Dendritic cell treated with granulocyte-macrophage colony-stimulating factor and Interleukin-4, amounts not matched to agents 40 ng/mL and 50 ng/mL, for 4 days (primary cell): ENCODE measurements around the gene PITRM1.
"Not testable (repeated sequence)": the region's sequence is repeated elsewhere in the genome, so short reads cannot be mapped to it uniquely, and the experiment has no call there.

Experiments used
- H3K27ac Mint-ChIP-seq: one replicate; pipeline ENCODE4 v1.8.0; 2022; ENCODE audit warnings: mild to moderate bottlenecking, mixed read lengths
- H3K27me3 Mint-ChIP-seq: one replicate; pipeline ENCODE4 v1.8.0; 2022; ENCODE audit warnings: mild to moderate bottlenecking, mixed read lengths
- H3K36me3 Mint-ChIP-seq: one replicate; pipeline ENCODE4 v1.8.0; 2022; ENCODE audit warnings: low read depth, mixed read lengths
- H3K4me1 Mint-ChIP-seq: one replicate; pipeline ENCODE4 v1.8.0; 2022; ENCODE audit warnings: low read depth, mixed read lengths
- H3K4me3 Mint-ChIP-seq: one replicate; pipeline ENCODE4 v1.8.0; 2022; ENCODE audit warnings: mild to moderate bottlenecking, moderate library complexity, mixed read lengths
- H3K9me3 Mint-ChIP-seq: one replicate; pipeline ENCODE4 v1.8.0; 2022; ENCODE audit warnings: mixed read lengths
- intact Hi-C: fragments of 100-400 bp; cut with micrococcal nuclease; formaldehyde crosslinking; loops from one replicate; pipeline ENCODE4 v1.15.0; 2022

PITRM1 gene

DNA sequence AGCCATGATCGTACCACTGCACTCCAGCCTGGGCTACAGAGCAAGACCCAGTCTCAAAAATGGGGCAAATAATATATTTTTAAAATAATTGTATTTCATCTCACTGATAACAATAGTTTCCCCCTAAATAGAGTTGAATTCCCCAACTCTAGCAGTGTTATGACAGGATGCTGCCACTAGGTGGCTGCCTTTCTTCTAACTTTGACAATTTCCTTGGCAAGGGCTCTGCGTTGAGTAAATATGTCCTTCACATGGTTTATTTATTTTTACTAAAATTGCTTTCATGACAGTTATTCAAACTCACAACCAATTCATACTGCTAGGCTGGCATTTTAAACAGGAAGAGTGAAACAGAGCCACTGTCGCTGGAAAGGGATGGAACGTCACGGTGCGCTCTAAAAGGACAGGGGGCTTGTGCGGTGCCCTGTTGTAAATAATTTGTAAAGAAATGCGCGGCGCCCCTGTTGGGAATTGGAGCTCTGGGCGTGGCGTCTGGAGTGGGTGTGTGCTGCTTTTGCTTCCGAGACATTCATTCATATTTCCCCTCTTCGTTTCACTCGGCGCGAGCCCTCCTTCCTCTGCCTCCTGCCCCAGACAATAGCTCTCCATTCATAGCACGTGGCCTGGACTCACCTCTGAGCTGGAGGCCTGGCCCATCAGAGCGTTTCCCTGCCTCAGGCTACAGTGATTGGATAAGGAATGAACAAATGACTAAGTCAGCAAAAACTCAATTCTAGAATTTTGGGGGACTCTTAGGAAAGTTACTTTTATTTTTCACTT is 20.5 kb upstream of the PITRM1 start:
- Mint-ChIP-seq H3K4me1 (peaks cover 6% of the 10 kb centered on the region), H3K27ac (no peak overlapping the region), H3K27me3 (peaks cover 38% of the 10 kb centered on the region), H3K9me3 (no peaks in the 10 kb centered on the region), H3K4me3 (no peak overlapping the region), H3K36me3 (no peaks in the 10 kb centered on the region)
- intact Hi-C loops: no loop called here

DNA sequence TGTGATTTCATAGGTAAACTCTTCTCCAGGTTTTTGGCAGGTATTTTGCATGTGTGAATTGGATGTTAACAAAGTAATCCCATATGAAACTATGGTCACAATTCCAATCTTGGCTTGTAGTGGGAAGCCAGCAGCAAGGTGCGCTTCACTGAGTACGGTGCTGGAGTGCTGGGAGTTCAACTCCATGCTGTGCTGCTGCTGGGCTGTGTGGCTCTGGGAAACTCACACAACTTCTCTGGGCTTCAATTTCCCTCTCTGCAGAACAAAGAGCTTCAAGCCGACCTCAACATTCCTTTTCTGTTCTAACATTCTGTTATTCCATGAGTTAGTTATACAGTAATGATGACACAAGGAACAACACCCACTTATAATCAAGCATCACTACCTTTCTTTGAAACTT is 18.2 kb upstream of the PITRM1 start:
- Mint-ChIP-seq H3K9me3 (no peaks in the 10 kb centered on the region), H3K4me3 (no peak overlapping the region), H3K27me3 (peaks cover 19% of the 10 kb centered on the region), H3K27ac (no peak overlapping the region), H3K4me1 (no peaks in the 10 kb centered on the region), H3K36me3 (no peaks in the 10 kb centered on the region)
- intact Hi-C loops: no loop called here

DNA sequence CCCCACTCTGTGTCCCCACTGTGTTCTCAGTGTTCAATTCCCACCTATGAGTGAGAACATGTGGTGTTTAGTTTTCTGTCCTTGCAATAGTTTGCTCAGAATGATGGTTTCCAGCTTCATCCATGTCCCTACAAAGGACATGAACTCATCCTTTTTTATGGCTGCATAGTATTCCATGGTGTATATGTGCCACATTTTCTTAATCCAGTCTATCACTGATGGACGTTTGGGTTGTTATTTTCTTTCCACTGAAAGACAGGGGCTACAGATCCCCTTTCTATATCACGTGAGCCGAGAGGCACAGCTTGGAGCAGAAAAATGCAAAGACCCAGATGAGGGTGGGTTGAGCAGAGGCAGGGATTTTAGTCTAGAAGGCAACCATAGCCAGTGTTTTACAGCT is 14.6 kb upstream of the PITRM1 start:
- H3K4me3 Mint-ChIP-seq, H3K36me3 Mint-ChIP-seq, H3K27me3 Mint-ChIP-seq, intact Hi-C loops, H3K4me1 Mint-ChIP-seq, H3K9me3 Mint-ChIP-seq, H3K27ac Mint-ChIP-seq: not testable (repeated sequence)

DNA sequence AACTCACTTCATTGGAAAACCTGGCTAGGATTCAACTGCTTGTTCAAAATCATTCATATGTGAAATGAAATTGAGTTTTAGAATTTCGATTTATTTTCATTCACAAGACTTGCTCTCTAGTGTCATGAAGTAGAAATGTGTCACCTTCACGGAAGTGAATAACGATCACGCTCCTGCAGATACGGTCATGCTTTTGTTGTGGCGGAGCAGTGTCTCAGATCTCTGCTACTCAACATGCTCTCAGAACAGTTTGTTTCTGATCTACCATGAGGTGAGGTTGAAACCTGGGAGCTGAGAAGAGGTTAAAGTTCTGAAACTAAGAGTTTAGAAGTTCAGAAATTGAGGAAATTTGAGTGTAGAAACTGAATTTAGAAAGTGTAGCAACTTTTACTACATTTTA is 13.8 kb upstream of the PITRM1 start:
- Mint-ChIP-seq H3K4me3 (no peak overlapping the region), H3K9me3 (no peaks in the 10 kb centered on the region), H3K27ac (no peak overlapping the region), H3K4me1 (peaks cover 18% of the 10 kb centered on the region), H3K36me3 (no peaks in the 10 kb centered on the region), H3K27me3 (peaks cover 8% of the 10 kb centered on the region)
- intact Hi-C loops: no loop called here

DNA sequence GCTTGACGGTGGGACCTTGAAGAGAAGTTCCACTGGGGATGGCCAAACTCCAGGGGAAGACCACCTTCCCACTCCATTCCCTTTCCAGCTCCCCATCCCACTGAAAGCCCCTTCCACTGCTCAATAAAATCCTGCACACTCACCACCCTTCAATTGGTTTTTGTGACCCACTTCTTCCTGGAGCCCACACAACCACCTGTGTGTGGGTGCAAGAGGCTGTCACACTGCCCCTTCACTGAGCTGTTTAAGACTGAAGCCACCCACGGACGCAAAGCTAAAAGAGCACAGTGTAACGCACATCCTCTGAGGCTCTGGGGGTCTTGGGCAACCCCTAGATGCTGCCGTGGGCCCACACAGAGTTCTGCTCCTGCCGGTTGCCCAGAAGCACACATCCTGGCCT is 12.8 kb upstream of the PITRM1 start:
- H3K4me3 Mint-ChIP-seq: no peak overlapping the region
- no peaks in the 10 kb centered on the region for H3K36me3 Mint-ChIP-seq
- H3K27ac Mint-ChIP-seq: no peak overlapping the region
- no peaks in the 10 kb centered on the region for H3K9me3 Mint-ChIP-seq
- peaks cover 8% of the 10 kb centered on the region for H3K27me3 Mint-ChIP-seq
- peaks cover 20% of the 10 kb centered on the region for H3K4me1 Mint-ChIP-seq
- intact Hi-C loops: no loop called here

DNA sequence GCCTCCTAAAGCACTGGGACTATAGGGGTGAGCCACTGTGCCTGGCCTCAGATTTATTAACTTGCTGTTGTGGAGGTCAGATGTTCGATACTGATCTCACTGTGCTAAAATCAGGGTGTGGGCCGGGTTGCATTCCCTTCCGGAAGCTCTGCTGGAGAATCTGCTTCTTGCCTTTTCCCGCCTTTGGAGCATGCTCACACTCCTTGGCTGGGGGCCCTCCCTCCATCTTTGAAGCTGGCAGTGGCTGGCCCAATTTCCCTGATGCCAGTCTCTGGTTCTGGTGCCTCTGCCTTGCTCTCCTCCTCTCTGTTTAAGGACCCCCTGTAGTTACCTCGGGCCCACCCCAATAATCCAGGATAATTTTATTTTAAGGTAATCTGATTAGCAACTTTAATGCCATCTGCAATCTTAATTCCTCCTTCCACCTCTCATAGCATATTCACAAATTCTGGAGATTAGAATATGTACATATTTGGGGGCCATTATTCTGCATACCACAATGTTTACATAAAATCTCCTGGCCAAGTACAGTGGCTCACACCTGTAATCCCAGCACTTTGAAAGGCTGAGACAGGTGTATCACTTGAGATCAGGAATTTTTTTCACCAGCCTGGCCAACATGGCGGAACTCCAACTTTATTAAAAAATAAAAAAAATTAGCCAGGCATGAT is 7.9 kb upstream of the PITRM1 start:
- intact Hi-C loops: no loop called here
- peaks cover 15% of the 10 kb centered on the region for H3K27me3 Mint-ChIP-seq
- H3K4me1 Mint-ChIP-seq: peaks cover 20% of the 10 kb centered on the region
- H3K27ac Mint-ChIP-seq: no peak overlapping the region
- H3K36me3 Mint-ChIP-seq: no peaks in the 10 kb centered on the region
- no peaks in the 10 kb centered on the region for H3K9me3 Mint-ChIP-seq
- no peak overlapping the region for H3K4me3 Mint-ChIP-seq

DNA sequence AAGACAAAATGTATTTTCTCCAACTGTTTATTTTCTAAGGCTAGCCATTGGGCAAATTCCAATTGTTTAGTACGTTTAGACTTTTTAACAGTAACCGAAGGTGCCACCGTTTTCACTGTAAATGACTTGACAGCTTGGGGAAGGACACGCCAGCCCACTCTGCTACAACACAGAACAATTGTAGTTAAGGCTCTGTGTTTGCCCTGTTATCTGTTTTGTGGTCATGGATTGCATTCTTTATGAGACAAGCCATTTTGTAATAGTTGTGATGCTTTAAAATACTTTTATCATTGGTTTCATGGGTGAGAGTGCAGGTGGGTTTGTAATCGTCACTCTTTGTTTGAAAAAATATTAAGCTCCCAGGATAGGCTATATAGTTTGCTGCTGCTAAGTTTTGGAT is 6.6 kb upstream of the PITRM1 start:
- H3K4me3 Mint-ChIP-seq: no peak overlapping the region
- peaks cover 15% of the 10 kb centered on the region for H3K27me3 Mint-ChIP-seq
- H3K36me3 Mint-ChIP-seq: no peaks in the 10 kb centered on the region
- no peak overlapping the region for H3K27ac Mint-ChIP-seq
- intact Hi-C loops: no loop called here
- no peaks in the 10 kb centered on the region for H3K9me3 Mint-ChIP-seq
- peaks cover 20% of the 10 kb centered on the region for H3K4me1 Mint-ChIP-seq

DNA sequence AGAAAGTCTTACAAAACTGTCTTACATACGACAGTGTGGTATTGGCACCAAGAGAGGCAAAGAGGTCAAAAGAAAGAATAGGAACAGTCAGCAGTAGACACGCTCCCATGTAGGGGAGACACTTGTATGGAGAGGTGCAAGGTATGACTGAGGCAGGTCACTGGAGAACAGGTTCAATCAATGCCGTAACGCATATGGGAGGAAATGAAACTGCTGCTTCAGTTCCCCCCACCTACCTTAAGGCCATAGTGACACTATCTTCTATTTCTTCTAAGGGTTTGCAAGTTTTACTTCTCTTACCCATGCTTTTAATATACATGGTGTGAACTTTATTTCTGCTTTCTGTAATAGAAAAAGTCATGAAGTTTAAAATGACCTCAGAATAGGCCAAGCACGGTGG is 5.5 kb upstream of the PITRM1 start:
- Mint-ChIP-seq H3K27ac (no peak overlapping the region), H3K4me3 (no peak overlapping the region), H3K9me3 (no peaks in the 10 kb centered on the region), H3K27me3 (peaks cover 13% of the 10 kb centered on the region), H3K36me3 (no peaks in the 10 kb centered on the region), H3K4me1 (peaks cover 24% of the 10 kb centered on the region)
- intact Hi-C loops: no loop called here

DNA sequence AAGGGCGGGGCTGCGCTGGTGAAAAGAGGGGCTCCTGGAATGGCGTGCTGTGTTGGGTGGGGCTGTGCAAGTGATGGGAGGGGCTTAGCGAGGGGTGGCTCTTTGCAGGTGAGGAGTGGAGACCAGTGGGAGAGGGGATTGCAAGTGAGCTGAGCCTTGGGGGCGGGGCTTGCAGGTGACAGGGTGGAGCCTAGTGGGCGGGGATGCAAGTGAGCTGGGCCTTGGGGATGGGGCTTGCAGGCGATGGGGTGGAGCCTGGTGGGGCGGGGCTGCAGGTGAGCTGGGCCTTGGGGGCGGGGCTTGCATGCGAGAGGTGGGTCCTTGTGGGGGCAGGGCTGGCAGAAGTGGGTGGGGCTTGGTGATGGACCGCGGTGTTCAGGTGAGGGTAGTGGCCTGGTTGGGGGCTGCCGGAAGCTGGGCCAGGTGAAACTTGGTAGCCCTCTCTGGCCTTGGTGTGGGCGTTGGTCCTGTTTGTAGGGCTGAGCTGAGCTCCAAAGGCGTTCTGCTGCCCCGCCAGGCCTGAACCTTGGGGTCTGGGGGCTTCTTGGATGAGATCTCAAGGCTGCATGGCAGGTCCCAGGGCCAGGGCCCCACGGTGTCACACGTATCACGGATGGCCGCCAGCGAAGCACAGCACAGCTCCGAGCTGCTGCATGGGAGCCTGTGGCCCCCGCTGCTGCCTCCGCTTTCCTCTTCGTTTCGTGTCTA is 743 bp upstream of the PITRM1 start:
- Mint-ChIP-seq H3K4me1 (peaks cover 18% of the 10 kb centered on the region), H3K4me3 (peak overlapping the region; percentile 79), H3K27me3 (peaks cover 5% of the 10 kb centered on the region), H3K36me3 (peaks cover 25% of the 10 kb centered on the region), H3K9me3 (no peaks in the 10 kb centered on the region), H3K27ac (peak overlapping the region; percentile 83)
- intact Hi-C loops: no loop called here

DNA sequence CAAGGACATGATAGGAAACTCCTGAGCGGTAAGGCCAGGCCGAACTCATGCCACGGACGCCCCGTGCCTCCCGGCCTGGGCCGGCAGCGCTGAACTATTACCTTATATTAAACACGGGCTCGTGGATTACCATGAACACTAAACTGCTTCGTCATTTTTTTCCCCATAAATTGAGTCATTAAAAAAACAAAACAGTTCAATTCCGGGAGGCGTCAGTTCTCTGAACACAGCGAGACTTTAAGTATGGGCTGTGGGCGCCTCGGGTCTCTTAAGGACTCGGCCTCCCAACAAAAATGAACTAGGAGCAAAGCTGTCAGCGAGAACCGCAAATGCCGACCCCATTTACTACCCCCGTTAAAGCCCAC is 519 bp downstream of the PITRM1 start:
- Mint-ChIP-seq H3K9me3 (no peaks in the 10 kb centered on the region), H3K36me3 (peaks cover 38% of the 10 kb centered on the region), H3K4me1 (peaks cover 18% of the 10 kb centered on the region), H3K4me3 (peak overlapping the region; percentile 82), H3K27me3 (peaks cover 4% of the 10 kb centered on the region), H3K27ac (peak overlapping the region; percentile 83)
- intact Hi-C loops: no loop called here

DNA sequence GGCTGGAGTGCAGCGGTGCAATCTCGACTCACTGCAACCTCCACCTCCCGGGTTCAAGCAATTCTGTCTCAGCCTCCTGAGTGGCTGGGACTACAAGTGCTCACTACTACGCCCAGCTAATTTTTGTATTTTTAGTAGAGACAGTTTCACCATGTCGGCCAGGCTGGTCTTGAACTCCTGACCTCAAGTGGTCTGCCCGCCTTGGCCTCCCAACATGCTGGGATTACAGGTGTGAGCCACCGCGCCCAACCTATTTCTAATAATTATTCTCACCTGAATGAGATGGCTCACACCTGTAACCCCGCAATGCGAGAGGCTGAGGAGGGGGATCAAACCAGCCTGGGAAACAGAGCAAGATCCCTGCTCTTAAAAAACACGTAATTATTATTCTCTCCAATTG is 1.1 kb downstream of the PITRM1 start:
- peak overlapping the region; percentile 82 for H3K4me3 Mint-ChIP-seq
- H3K27me3 Mint-ChIP-seq, H3K9me3 Mint-ChIP-seq, intact Hi-C loops: not testable (repeated sequence)
- H3K4me1 Mint-ChIP-seq: peaks cover 18% of the 10 kb centered on the region
- H3K27ac Mint-ChIP-seq: peak overlapping the region; percentile 83
- peaks cover 44% of the 10 kb centered on the region for H3K36me3 Mint-ChIP-seq

DNA sequence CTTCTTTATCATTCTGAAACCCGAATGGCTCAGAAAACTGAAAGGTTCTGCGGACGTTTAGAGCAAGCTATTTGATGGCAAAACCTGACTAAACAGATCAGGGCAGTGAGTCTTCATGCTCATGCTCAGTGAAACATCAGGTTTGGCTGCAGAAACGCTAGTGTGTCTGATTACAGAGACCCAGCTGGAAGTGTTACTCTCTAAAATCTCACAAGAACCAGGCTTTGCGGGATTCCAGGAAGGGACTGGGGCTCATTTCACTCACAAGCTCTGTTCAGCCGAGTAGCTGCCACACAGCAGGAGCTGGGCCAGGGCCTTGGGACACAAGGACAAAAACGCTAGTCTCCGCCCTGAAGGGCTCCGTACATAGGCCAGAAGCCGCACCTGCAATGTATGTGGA is 2.9 kb downstream of the PITRM1 start:
- Mint-ChIP-seq H3K4me3 (no peak overlapping the region), H3K4me1 (peaks cover 18% of the 10 kb centered on the region), H3K27ac (no peak overlapping the region), H3K9me3 (no peaks in the 10 kb centered on the region), H3K27me3 (no peaks in the 10 kb centered on the region), H3K36me3 (peaks cover 62% of the 10 kb centered on the region)
- intact Hi-C loops: no loop called here

DNA sequence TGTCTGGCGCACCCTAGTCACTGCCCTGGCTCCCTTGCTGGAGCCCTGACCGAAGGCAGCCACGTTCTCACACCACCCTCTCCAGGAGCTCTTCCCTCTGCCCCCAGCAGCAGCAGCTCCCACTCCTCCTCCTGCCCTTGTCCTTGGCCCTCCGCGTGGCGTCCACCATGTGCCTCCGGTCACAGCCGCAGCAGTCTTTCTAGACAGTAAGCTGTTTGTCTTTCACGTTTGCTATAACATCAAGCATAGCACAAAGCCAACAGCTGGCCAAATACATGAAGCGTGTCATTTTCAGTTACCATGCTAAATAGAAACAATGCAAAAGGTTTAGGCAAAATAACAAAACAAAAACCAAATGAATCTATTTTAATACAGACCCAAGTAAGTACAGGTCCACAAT is 3.3 kb downstream of the PITRM1 start:
- H3K4me1 Mint-ChIP-seq: peaks cover 18% of the 10 kb centered on the region
- H3K27ac Mint-ChIP-seq: no peak overlapping the region
- intact Hi-C loops: no loop called here
- no peaks in the 10 kb centered on the region for H3K27me3 Mint-ChIP-seq
- H3K9me3 Mint-ChIP-seq: no peaks in the 10 kb centered on the region
- H3K4me3 Mint-ChIP-seq: no peak overlapping the region
- H3K36me3 Mint-ChIP-seq: peaks cover 66% of the 10 kb centered on the region

DNA sequence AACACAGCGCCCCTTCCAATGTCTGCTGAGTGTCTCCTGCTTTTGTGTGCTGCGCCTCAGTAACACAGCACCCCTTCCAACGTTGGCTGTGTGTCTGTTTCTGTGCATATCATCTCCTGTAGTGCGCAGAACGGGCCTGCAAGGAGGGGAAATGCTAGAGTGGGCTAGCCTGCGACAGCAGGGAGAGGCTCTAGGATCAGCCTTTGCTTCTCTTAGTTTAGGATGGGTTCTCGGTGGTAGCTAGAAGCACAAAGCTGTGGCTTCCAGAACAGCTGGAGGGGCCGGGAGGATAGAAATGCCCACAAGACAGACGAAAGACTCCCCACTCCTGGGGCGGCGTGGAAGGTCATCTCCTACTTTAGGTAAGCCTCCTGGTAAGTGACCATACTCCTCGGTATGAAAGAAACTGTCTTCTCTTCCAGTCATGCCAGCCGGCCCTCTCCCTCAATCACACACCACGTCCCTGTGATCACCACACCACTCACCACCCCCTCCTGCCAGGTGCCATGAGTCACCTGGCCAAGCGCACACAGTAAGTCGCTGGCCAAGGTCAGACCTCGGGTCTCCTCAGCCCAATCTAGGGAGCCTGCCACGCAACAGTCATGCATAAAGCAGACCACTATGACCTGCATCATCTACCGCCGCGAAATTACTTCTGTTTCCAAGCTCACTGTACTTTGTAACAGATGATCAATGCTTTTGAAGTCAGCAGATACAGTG is 4.8 kb downstream of the PITRM1 start:
- Mint-ChIP-seq H3K4me3 (no peak overlapping the region), H3K27me3 (no peaks in the 10 kb centered on the region), H3K4me1 (peaks cover 8% of the 10 kb centered on the region), H3K36me3 (peaks cover 81% of the 10 kb centered on the region), H3K27ac (no peak overlapping the region), H3K9me3 (no peaks in the 10 kb centered on the region)
- intact Hi-C loops: no loop called here
